K562 (cell line): ENCODE measurements around the gene CMIP. TPM values are rescaled to one million over a fixed set of nuclear protein-coding genes. Genes with fewer than 3 reads are reported as not detected.
A peak's percentile ranks its signal among the peaks of the same experiment; 100 is the strongest.

ENCODE experiments used
- BCOR ChIP-seq: fragments of 450-650 bp; IDR thresholded peaks from 2 replicates; pipeline ENCODE4 v1.6.1; 2016
- CEBPG ChIP-seq, 3 experiments: fragments of 200-800 bp in 1 of 3; sonication (Bioruptor generic) in 1 of 3; sonication (generic) in 1 of 3; formaldehyde crosslinking in 1 of 3; IDR thresholded peaks in 2 of 3; conservative IDR thresholded peaks in 1 of 3; 2 replicates each; pipeline versions ENCODE4 v1.6.1 to v1.8.0; 2016 to 2022; ENCODE audit warnings: missing compliant biosample characterization in 2 of 3, missing genetic modification characterization in 2 of 3, mild to moderate bottlenecking in 1 of 3, missing genetic modification reagents in 1 of 3
- COPS2 ChIP-seq: fragments of 450-650 bp; conservative IDR thresholded peaks from 2 replicates; pipeline ENCODE4 v1.6.1; 2016; ENCODE audit warnings: mild to moderate bottlenecking, moderate library complexity
- CREM ChIP-seq: IDR thresholded peaks from 2 replicates; pipeline ENCODE4 v1.6.1; 2014; ENCODE audit warnings: antibody characterized with exemption, low read depth
- FIP1L1 ChIP-seq: fragments of 200-400 bp; formaldehyde crosslinking; IDR thresholded peaks from 2 replicates; pipeline ENCODE4 v1.6.1; 2018; ENCODE audit warnings: mild to moderate bottlenecking, low read depth, low read length; ENCODE audit not compliant: poor library complexity, severe bottlenecking
- HDAC1 ChIP-seq, 2 experiments: fragments of 450-650 bp; IDR thresholded peaks; 2 replicates each; pipeline ENCODE4 v1.6.1; 2016 to 2017; ENCODE audit warnings: inconsistent platforms in 1 of 2, mild to moderate bottlenecking in 1 of 2, moderate library complexity in 1 of 2
- ILK ChIP-seq: fragments of 450-650 bp; IDR thresholded peaks from 2 replicates; pipeline ENCODE4 v1.6.1; 2016; ENCODE audit warnings: missing genetic modification characterization, low read depth, mild to moderate bottlenecking, missing compliant biosample characterization, moderate library complexity, borderline replicate concordance
- KAT7 ChIP-seq: sonication (generic); formaldehyde crosslinking; IDR thresholded peaks from 2 replicates; pipeline ENCODE4 v1.8.0; 2022; ENCODE audit warnings: missing genetic modification reagents, mild to moderate bottlenecking, borderline replicate concordance
- NELFE ChIP-seq: IDR thresholded peaks from 2 replicates; pipeline ENCODE4 v1.6.1; 2011; ENCODE audit warnings: mild to moderate bottlenecking; ENCODE audit not compliant: insufficient read depth, insufficient read length
- POLR2A ChIP-seq: fragments of 450-650 bp; conservative IDR thresholded peaks from 2 replicates; pipeline ENCODE4 v1.6.1; 2016
- POLR3G ChIP-seq: IDR thresholded peaks from 2 replicates; pipeline ENCODE4 v1.6.1; 2011; ENCODE audit not compliant: insufficient read length, insufficient replicate concordance; ENCODE audit errors: extremely low read depth
- RBM15 ChIP-seq: fragments of 200-400 bp; formaldehyde crosslinking; IDR thresholded peaks from 2 replicates; pipeline ENCODE4 v1.6.1; 2018; ENCODE audit warnings: mild to moderate bottlenecking, low read length, moderate library complexity; ENCODE audit not compliant: insufficient read depth
- XRCC3 ChIP-seq: fragments of 450-650 bp; IDR thresholded peaks from 2 replicates; pipeline ENCODE4 v1.6.1; 2017; ENCODE audit warnings: mild to moderate bottlenecking, moderate library complexity
- XRCC4 ChIP-seq: IDR thresholded peaks from one replicate; pipeline ENCODE4 v1.6.1; 2011; ENCODE audit not compliant: insufficient read depth, insufficient read length; ENCODE audit errors: extremely low read depth
- ZFP36 ChIP-seq: fragments of 150-350 bp; IDR thresholded peaks from 2 replicates; pipeline ENCODE4 v1.6.1; 2018; ENCODE audit warnings: low read length, low read depth; ENCODE audit not compliant: partially characterized antibody
- ZNF707 ChIP-seq: fragments of 250-450 bp; sonication (Bioruptor Pico); conservative IDR thresholded peaks from 2 replicates; pipeline ENCODE4 v1.8.0; 2022; ENCODE audit warnings: inconsistent platforms, mild to moderate bottlenecking, moderate library complexity
- ZSCAN32 ChIP-seq: fragments of 450-650 bp; formaldehyde crosslinking; IDR thresholded peaks from 2 replicates; pipeline ENCODE4 v1.4.0; 2020; ENCODE audit warnings: mild to moderate bottlenecking, moderate library complexity
- polyA plus RNA-seq, 8 experiments: library from polyadenylated mRNA; depleted of rRNA in 4 of 8; stranded (reverse) in 5 of 8; unstranded in 3 of 8; fragments of >200 nt; fragmentation: Nextera tagmentation in 2 of 8; fragmentation: Illumina TruSeq in 1 of 8; extraction: Ambion mirVana in 2 of 8; extraction: Trizol in 1 of 8; gene quantifications; 2 replicates each; pipeline versions ENCODE4 v1.2.1 to v1.2.3, GENCODE V29; 2011 to 2014; ENCODE audit warnings: inconsistent platforms in 1 of 8, missing spikeins in 1 of 8
- total RNA-seq, 7 experiments: library from RNA; depleted of rRNA in 6 of 7; stranded (reverse); fragments of >200 nt in 6 of 7; fragmentation: Illumina TruSeq in 2 of 7; extraction: Trizol in 2 of 7; gene quantifications; 2 replicates each; pipeline versions ENCODE4 v1.2.1 to v1.2.3, GENCODE V29; 2011 to 2021; ENCODE audit warnings: low replicate concordance in 1 of 7
- TF ChIP-seq, protein P1 (sequence below): sonication (generic); IDR thresholded peaks from 2 replicates; pipeline ENCODE4 v1.6.1; 2016
- TF ChIP-seq, protein P2 (sequence below): fragments of 450-650 bp; IDR thresholded peaks from 2 replicates; pipeline ENCODE4 v1.6.1; 2018; ENCODE audit warnings: mild to moderate bottlenecking, low read depth; ENCODE audit not compliant: partially characterized antibody
- TF ChIP-seq, protein P3 (sequence below), 2 experiments: IDR thresholded peaks in 1 of 2; conservative IDR thresholded peaks in 1 of 2; 2 replicates each; pipeline ENCODE4 v1.6.1; 2016; ENCODE audit warnings: low read depth in 2 of 2, mild to moderate bottlenecking in 1 of 2, missing compliant biosample characterization in 1 of 2, missing genetic modification characterization in 1 of 2, moderate library complexity in 1 of 2

Gene CMIP
- total and polyA plus RNA-seq, 9 of the 15 experiments (the other 6 are each of a cell fraction or from before 2014, with no cell fraction given), result 0.94 to 82.5 (median 10.3) TPM

DNA sequence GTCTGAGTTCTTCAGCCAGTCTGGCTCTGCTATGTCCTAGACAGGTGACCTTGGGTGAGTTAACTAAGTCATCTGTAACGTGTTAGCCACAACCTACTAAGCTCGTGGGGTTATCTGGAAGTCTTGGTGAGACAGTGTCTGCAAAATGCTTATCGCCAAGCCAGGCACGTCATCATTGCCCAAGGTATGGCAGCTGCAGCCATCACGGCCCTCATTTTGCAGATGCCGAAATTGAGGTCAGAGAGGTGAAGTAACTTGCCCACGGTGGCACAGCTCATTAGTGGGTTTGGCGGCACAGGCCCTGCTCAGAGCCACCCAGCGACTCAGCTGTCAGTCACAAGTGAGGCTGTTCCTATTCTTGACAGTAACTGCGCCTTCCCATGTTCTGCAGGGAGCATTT lies 79.8 kb downstream of the CMIP start (continued):
- TF ChIP-seq COPS2 (no peak), POLR3G (no peak), ZSCAN32 (CRISPR knock-in tag) (no peak), KAT7 (CRISPR knock-in tag) (no peak), NELFE (no peak), ZFP36 (peak; percentile 67), XRCC3 (no peak), RBM15 (no peak), HDAC1 (IDR thresholded peaks at IDR 0.05) (0 out of 4 replicates have a peak, but pooled peaks of 1 of the 2 experiments have one; percentile 13), CEBPG (CRISPR knock-in tag; IDR thresholded peaks at IDR 0.05) (no peak), CEBPG (tag; conservative IDR thresholded peaks at IDR 0.05 in 1 of 2, IDR thresholded peaks at IDR 0.05 in 1 of 2) (no peak), FIP1L1 (no peak), BCOR (peak; percentile 83), POLR2A (no peak), XRCC4 (no peak), ZNF707 (CRISPR knock-in tag) (no peak), CREM (peak; percentile 54; the same call in 1 of the 2 replicates), ILK (tag) (no peak)
- TF ChIP-seq, protein P1, sequence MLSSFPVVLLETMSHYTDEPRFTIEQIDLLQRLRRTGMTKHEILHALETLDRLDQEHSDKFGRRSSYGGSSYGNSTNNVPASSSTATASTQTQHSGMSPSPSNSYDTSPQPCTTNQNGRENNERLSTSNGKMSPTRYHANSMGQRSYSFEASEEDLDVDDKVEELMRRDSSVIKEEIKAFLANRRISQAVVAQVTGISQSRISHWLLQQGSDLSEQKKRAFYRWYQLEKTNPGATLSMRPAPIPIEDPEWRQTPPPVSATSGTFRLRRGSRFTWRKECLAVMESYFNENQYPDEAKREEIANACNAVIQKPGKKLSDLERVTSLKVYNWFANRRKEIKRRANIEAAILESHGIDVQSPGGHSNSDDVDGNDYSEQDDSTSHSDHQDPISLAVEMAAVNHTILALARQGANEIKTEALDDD, result peak; percentile 99
- TF ChIP-seq, protein P2, sequence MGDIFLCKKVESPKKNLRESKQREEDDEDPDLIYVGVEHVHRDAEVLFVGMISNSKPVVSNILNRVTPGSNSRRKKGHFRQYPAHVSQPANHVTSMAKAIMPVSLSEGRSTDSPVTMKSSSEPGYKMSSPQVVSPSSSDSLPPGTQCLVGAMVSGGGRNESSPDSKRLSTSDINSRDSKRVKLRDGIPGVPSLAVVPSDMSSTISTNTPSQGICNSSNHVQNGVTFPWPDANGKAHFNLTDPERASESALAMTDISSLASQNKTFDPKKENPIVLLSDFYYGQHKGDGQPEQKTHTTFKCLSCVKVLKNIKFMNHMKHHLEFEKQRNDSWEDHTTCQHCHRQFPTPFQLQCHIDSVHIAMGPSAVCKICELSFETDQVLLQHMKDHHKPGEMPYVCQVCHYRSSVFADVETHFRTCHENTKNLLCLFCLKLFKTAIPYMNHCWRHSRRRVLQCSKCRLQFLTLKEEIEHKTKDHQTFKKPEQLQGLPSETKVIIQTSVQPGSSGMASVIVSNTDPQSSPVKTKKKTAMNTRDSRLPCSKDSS, result no peak
- TF ChIP-seq, protein P3, sequence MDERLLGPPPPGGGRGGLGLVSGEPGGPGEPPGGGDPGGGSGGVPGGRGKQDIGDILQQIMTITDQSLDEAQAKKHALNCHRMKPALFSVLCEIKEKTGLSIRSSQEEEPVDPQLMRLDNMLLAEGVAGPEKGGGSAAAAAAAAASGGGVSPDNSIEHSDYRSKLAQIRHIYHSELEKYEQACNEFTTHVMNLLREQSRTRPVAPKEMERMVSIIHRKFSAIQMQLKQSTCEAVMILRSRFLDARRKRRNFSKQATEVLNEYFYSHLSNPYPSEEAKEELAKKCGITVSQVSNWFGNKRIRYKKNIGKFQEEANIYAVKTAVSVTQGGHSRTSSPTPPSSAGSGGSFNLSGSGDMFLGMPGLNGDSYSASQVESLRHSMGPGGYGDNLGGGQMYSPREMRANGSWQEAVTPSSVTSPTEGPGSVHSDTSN (CRISPR knock-in tag; IDR thresholded peaks at IDR 0.05; ENCODE audit: low read depth), result no peak
- TF ChIP-seq, protein P3 (tag; conservative IDR thresholded peaks at IDR 0.05; ENCODE audit: low read depth), result no peak
